HG02588 (cell line): ENCODE results near the gene PPM1L.
A peak's percentile ranks its signal among the peaks of the same experiment; 100 is the strongest.

ENCODE experiments used
- ATAC-seq: cut with Tn5 transposase; IDR thresholded peaks from one replicate; pipeline ENCODE4 v1.9.1; 2021; ENCODE audit warnings: mild to moderate bottlenecking, moderate library complexity; ENCODE audit not compliant: unreplicated experiment

PPM1L gene

GRCh38 chr3:160841455-160841854, 85.4 kb downstream of the PPM1L start:
- ATAC-seq, result no peak

- no peak for ATAC-seq
Measured at GRCh38 chr3:160842021-160843005, 86.3 kb downstream of the PPM1L start.

- no peak for ATAC-seq
Measured at GRCh38 chr3:160851629-160852210, 95.7 kb downstream of the PPM1L start.

GRCh38 chr3:160852856-160853255, 96.8 kb downstream of the PPM1L start:
- no peak for ATAC-seq

GRCh38 chr3:160856450-160856849, 100.4 kb downstream of the PPM1L start:
- no peak for ATAC-seq

- ATAC-seq, result no peak
Measured at GRCh38 chr3:160857476-160858119, 101.6 kb downstream of the PPM1L start.

GRCh38 chr3:160860346-160860745, 104.3 kb downstream of the PPM1L start:
- ATAC-seq, result no peak

- ATAC-seq, result no peak
Measured at GRCh38 chr3:160869825-160870224, 113.8 kb downstream of the PPM1L start.

GRCh38 chr3:160870327-160870726, 114.3 kb downstream of the PPM1L start:
- no peak for ATAC-seq

- no peak for ATAC-seq
Measured at GRCh38 chr3:160874736-160875135, 118.7 kb downstream of the PPM1L start.

- ATAC-seq, result no peak
Measured at GRCh38 chr3:160876643-160877042, 120.6 kb downstream of the PPM1L start.

GRCh38 chr3:160879859-160880258, 123.8 kb downstream of the PPM1L start:
- ATAC-seq, result no peak

GRCh38 chr3:160883373-160883772, 127.3 kb downstream of the PPM1L start:
- no peak for ATAC-seq

GRCh38 chr3:160885791-160886286, 129.8 kb downstream of the PPM1L start:
- ATAC-seq, result peak; percentile 37

- peak; percentile 91 for ATAC-seq
Measured at GRCh38 chr3:160886421-160886820, 130.4 kb downstream of the PPM1L start.

GRCh38 chr3:160893207-160893606, 137.2 kb downstream of the PPM1L start:
- ATAC-seq, result no peak

- ATAC-seq, result no peak
Measured at GRCh38 chr3:160904691-160905090, 148.7 kb downstream of the PPM1L start.

GRCh38 chr3:160906646-160907045, 150.6 kb downstream of the PPM1L start:
- ATAC-seq, result no peak

- no peak for ATAC-seq
Measured at GRCh38 chr3:160909917-160910316, 153.9 kb downstream of the PPM1L start.

GRCh38 chr3:160911411-160911810, 155.4 kb downstream of the PPM1L start:
- ATAC-seq, result no peak

- ATAC-seq, result no peak
Measured at GRCh38 chr3:160916472-160916871, 160.4 kb downstream of the PPM1L start.
